Loucy (cell line): ENCODE data around the gene TLR4.
A peak's percentile ranks its signal among the peaks of the same experiment; 100 is the strongest.

Source experiments
- H2AFZ ChIP-seq: fragments of 200-600 bp; sonication (generic); 2 replicates; pipeline ENCODE4 v1.6.0; 2016; ENCODE audit warnings: antibody characterized with exemption, mild to moderate bottlenecking, low read length, moderate library complexity
- H3F3A ChIP-seq: fragments of 200-600 bp; 2 replicates; pipeline ENCODE4 v1.6.0; 2016; ENCODE audit warnings: antibody characterized with exemption, low read depth, mild to moderate bottlenecking
- H3K27me3 ChIP-seq: fragments of 200-600 bp; sonication (generic); 2 replicates; pipeline ENCODE4 v1.6.1; 2014; ENCODE audit warnings: low read length, mild to moderate bottlenecking; ENCODE audit not compliant: insufficient read depth, poor library complexity, severe bottlenecking
- H3K36me3 ChIP-seq: fragments of 200-600 bp; sonication (generic); 2 replicates; pipeline ENCODE4 v1.6.1; 2016; ENCODE audit warnings: low read length; ENCODE audit not compliant: insufficient read depth
- H3K4me1 ChIP-seq: fragments of 200-600 bp; sonication (generic); 2 replicates; pipeline ENCODE4 v1.5.1; 2014; ENCODE audit warnings: low read length, mild to moderate bottlenecking; ENCODE audit not compliant: insufficient read depth, poor library complexity, severe bottlenecking
- H3K4me2 ChIP-seq: fragments of 200-600 bp; sonication (generic); 2 replicates; pipeline ENCODE4 v1.6.0; 2014; ENCODE audit warnings: antibody characterized with exemption, low read length, low read depth, mild to moderate bottlenecking; ENCODE audit not compliant: poor library complexity, severe bottlenecking
- H3K4me3 ChIP-seq: fragments of 200-600 bp; sonication (generic); 2 replicates; pipeline ENCODE4 v1.5.1; 2014; ENCODE audit warnings: low read length, mild to moderate bottlenecking, mixed read lengths; ENCODE audit not compliant: poor library complexity, severe bottlenecking
- H3K79me2 ChIP-seq: fragments of 200-600 bp; sonication (generic); 2 replicates; pipeline ENCODE4 v1.6.1; 2014; ENCODE audit warnings: low read length; ENCODE audit not compliant: insufficient read depth
- H3K9ac ChIP-seq: fragments of 200-600 bp; sonication (generic); 2 replicates; pipeline ENCODE4 v1.6.0; 2014; ENCODE audit warnings: mild to moderate bottlenecking, low read depth, low read length, moderate library complexity; ENCODE audit not compliant: poor library complexity, severe bottlenecking
- H3K9me2 ChIP-seq: fragments of 200-600 bp; sonication (generic); replicated peaks from 2 replicates; pipeline ENCODE4 v1.6.1; 2016; ENCODE audit warnings: low read depth, low read length, mixed read lengths
- H3K9me3 ChIP-seq: fragments of 200-600 bp; sonication (generic); 2 replicates; pipeline ENCODE4 v1.6.1; 2014; ENCODE audit warnings: mild to moderate bottlenecking, antibody characterized with exemption, low read length, low read depth; ENCODE audit not compliant: insufficient read depth
- H4K20me1 ChIP-seq: fragments of 200-600 bp; sonication (generic); 2 replicates; pipeline ENCODE4 v1.6.0; 2014; ENCODE audit warnings: antibody characterized with exemption, low read length, mild to moderate bottlenecking; ENCODE audit not compliant: insufficient read depth, poor library complexity, severe bottlenecking
- CTCF ChIP-seq: fragments of 200-600 bp; sonication (generic); conservative IDR thresholded peaks from 2 replicates; pipeline ENCODE4 v1.5.1; 2014; ENCODE audit warnings: mild to moderate bottlenecking, antibody characterized with exemption, low read length
- EZH2phosphoT487 ChIP-seq: fragments of 200-600 bp; IDR thresholded peaks from 2 replicates; pipeline ENCODE4 v1.6.1; 2018; ENCODE audit warnings: antibody characterized with exemption, mild to moderate bottlenecking, moderate library complexity, borderline replicate concordance

Gene TLR4

GRCh38 chr9:117672369-117672768 is 31.8 kb upstream of the TLR4 start:
- Histone ChIP-seq H3K36me3 (no peaks in the 10 kb centered on the region), H3K4me1 (no peaks in the 10 kb centered on the region), H3K79me2 (no peaks in the 10 kb centered on the region), H3K9me3 (no peaks in the 10 kb centered on the region), H3K9me2 (no peaks in the 10 kb centered on the region; the same call in 1 of the 2 replicates), H3F3A (no peaks in the 10 kb centered on the region), H3K27me3 (no peaks in the 10 kb centered on the region), H2AFZ (no peak overlapping the region), H3K4me3 (no peak overlapping the region), H4K20me1 (no peaks in the 10 kb centered on the region), H3K4me2 (no peak overlapping the region), H3K9ac (no peak overlapping the region)
- no peak for TF ChIP-seq CTCF

GRCh38 chr9:117677572-117677971 is 26.6 kb upstream of the TLR4 start:
- no peak overlapping the region for H3K9ac ChIP-seq
- TF ChIP-seq EZH2phosphoT487 (no peak), CTCF (no peak)
- H3K4me1 ChIP-seq: no peaks in the 10 kb centered on the region
- H3F3A ChIP-seq: no peaks in the 10 kb centered on the region
- H3K36me3 ChIP-seq: no peaks in the 10 kb centered on the region
- no peaks in the 10 kb centered on the region; the same call in 1 of the 2 replicates for H3K9me2 ChIP-seq
- H3K79me2 ChIP-seq: no peaks in the 10 kb centered on the region
- no peak overlapping the region for H3K4me2 ChIP-seq
- no peak overlapping the region for H3K4me3 ChIP-seq
- H3K9me3 ChIP-seq: no peaks in the 10 kb centered on the region
- H2AFZ ChIP-seq: no peak overlapping the region
- no peaks in the 10 kb centered on the region for H4K20me1 ChIP-seq
- H3K27me3 ChIP-seq: no peaks in the 10 kb centered on the region

- Histone ChIP-seq H3K4me1 (no peaks in the 10 kb centered on the region), H3K9me2 (no peaks in the 10 kb centered on the region; the same call in 1 of the 2 replicates), H3K4me3 (peak overlapping the region; percentile 31), H3K4me2 (peak overlapping the region; percentile 14), H3F3A (no peaks in the 10 kb centered on the region), H3K36me3 (no peaks in the 10 kb centered on the region), H3K9ac (no peak overlapping the region), H3K9me3 (no peaks in the 10 kb centered on the region), H3K27me3 (no peaks in the 10 kb centered on the region), H4K20me1 (no peaks in the 10 kb centered on the region), H2AFZ (0 out of 2 replicates have a peak overlapping the region, but pooled peaks have one; percentile 26), H3K79me2 (no peaks in the 10 kb centered on the region)
- TF ChIP-seq EZH2phosphoT487: no peak
- no peak for TF ChIP-seq CTCF
Measured at GRCh38 chr9:117678871-117679270, 25.3 kb upstream of the TLR4 start.
